Ovary (tissue), 3 donors: Measurements from ENCODE around the gene ACTG1.

Experiments used
- EP300 ChIP-seq: sonication (generic); formaldehyde crosslinking; IDR thresholded peaks from one replicate; pipeline ENCODE4 v1.6.1; 2017; ENCODE audit warnings: antibody characterized with exemption
- POLR2A ChIP-seq: fragments of 450-650 bp; IDR thresholded peaks from one replicate; pipeline ENCODE4 v1.6.1; 2017; ENCODE audit warnings: antibody characterized with exemption, mild to moderate bottlenecking, moderate library complexity
- TF ChIP-seq, protein P1 (sequence below), 3 donors: fragments of 450-650 bp in 2 of 3; fragments of 200-600 bp in 1 of 3; IDR thresholded peaks; one replicate each; pipeline versions ENCODE4 v1.5.1 to v1.8.0; 2016 to 2022; ENCODE audit warnings: antibody characterized with exemption in 3 of 3, mild to moderate bottlenecking in 1 of 3
- donor health status: DM: no; HTN: no; CAD: no.

DNA sequence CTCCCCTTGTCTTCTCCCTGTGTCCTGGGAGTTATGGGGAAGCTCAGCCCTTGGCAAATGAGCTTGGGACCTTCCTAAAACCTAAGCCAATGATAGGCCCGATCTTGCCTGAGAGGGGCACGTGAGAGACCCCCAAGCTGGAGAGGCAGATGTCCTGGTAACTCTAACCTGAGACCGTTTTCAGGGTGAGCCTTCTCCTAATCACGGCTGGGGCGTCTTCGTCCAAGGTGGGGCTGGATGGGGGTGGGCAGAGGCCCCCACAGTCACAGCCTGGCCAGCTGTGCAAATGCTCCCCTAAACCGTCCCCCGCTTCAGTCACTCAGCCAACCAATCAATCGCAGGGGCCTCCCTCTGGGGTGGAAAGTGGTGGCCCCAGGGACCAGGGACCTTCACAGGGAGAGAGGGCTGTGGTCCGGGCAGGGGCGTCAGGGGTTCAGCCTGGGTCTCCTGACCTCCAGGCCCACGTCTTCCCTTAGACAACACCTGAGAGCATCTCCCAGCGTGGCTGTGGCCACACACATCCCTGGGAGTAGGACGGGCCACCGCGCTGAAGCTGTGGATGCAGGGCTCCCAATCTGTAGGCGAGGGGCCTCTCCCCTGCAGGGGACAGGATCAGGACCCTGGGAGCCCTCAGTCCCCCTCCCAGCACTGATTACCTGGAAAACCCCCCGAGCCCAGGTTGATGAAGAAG, 30.6 kb downstream of the ACTG1 start:
- TF ChIP-seq POLR2A = no peak
- TF ChIP-seq, protein P1, sequence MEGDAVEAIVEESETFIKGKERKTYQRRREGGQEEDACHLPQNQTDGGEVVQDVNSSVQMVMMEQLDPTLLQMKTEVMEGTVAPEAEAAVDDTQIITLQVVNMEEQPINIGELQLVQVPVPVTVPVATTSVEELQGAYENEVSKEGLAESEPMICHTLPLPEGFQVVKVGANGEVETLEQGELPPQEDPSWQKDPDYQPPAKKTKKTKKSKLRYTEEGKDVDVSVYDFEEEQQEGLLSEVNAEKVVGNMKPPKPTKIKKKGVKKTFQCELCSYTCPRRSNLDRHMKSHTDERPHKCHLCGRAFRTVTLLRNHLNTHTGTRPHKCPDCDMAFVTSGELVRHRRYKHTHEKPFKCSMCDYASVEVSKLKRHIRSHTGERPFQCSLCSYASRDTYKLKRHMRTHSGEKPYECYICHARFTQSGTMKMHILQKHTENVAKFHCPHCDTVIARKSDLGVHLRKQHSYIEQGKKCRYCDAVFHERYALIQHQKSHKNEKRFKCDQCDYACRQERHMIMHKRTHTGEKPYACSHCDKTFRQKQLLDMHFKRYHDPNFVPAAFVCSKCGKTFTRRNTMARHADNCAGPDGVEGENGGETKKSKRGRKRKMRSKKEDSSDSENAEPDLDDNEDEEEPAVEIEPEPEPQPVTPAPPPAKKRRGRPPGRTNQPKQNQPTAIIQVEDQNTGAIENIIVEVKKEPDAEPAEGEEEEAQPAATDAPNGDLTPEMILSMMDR (IDR thresholded peaks at IDR 0.05) = no peak
- no peak for TF ChIP-seq EP300
